Gastrocnemius medialis (tissue), 4 donors: ENCODE results near the gene XPO5.

Source experiments
- POLR2A ChIP-seq, 2 donors: fragments of 450-650 bp; IDR thresholded peaks; one replicate each; pipeline ENCODE4 v1.6.1; 2017; ENCODE audit warnings: antibody characterized with exemption in 2 of 2, mild to moderate bottlenecking in 2 of 2, moderate library complexity in 2 of 2
- TF ChIP-seq, protein P1 (sequence below), 5 experiments: fragments of 450-650 bp in 3 of 5; fragments of 200-600 bp in 2 of 5; sonication (generic) in 2 of 5; IDR thresholded peaks in 4 of 5; conservative IDR thresholded peaks in 1 of 5; 1 replicate in 4 of 5; 2 replicates in 1 of 5; pipeline ENCODE4 v1.5.1; 2016 to 2019; ENCODE audit warnings: antibody characterized with exemption in 5 of 5, mild to moderate bottlenecking in 3 of 5, moderate library complexity in 3 of 5

DNA sequence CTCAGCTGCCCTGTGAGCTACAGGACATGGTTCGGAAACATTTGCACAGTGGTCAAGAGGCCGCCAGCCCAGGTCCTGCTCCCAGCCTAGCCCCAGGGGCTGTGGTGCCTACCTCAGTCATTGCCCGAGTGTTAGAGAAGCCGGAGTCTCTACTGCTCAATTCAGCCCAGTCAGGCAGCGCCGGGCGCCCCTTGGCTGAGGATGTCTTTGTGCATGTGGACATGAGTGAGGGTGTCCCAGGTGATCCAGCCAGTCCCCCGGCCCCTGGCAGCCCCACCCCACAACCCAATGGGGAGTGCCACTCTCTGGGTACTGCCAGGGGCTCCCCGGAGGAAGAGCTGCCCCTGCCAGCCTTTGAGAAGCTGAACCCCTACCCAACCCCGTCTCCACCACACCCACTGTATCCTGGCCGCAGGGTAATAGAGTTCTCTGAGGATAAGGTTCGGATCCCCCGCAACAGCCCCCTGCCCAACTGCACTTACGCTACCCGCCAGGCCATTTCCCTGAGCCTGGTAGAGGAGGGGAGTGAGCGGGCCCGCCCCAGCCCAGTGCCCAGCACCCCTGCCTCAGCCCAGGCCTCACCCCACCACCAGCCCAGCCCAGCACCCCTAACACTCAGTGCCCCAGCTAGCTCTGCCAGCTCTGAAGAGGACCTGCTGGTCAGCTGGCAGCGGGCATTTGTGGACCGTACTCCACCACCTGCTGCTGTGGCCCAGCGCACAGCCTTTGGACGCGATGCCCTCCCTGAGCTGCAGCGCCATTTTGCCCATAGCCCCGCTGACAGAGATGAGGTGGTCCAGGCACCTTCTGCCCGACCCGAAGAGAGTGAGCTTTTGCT is 70.9 kb downstream of the XPO5 start:
- TF ChIP-seq, protein P1, sequence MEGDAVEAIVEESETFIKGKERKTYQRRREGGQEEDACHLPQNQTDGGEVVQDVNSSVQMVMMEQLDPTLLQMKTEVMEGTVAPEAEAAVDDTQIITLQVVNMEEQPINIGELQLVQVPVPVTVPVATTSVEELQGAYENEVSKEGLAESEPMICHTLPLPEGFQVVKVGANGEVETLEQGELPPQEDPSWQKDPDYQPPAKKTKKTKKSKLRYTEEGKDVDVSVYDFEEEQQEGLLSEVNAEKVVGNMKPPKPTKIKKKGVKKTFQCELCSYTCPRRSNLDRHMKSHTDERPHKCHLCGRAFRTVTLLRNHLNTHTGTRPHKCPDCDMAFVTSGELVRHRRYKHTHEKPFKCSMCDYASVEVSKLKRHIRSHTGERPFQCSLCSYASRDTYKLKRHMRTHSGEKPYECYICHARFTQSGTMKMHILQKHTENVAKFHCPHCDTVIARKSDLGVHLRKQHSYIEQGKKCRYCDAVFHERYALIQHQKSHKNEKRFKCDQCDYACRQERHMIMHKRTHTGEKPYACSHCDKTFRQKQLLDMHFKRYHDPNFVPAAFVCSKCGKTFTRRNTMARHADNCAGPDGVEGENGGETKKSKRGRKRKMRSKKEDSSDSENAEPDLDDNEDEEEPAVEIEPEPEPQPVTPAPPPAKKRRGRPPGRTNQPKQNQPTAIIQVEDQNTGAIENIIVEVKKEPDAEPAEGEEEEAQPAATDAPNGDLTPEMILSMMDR (IDR thresholded peaks at IDR 0.05 in 4 of 5, conservative IDR thresholded peaks at IDR 0.05 in 1 of 5), result no peak
- no peak for TF ChIP-seq POLR2A (IDR thresholded peaks at IDR 0.05)
